ENCODE data around the gene TMEM107.

Gene TMEM107

GRCh38 chr17:8189711-8190477 is 13.7 kb upstream of the TMEM107 start, which contains the start of gene BORCS6:
Gene BORCS6, minus strand, starts transcription at chr17:8190180. Its CDS starts 40 bp downstream, at chr17:8190140.
- peak; percentile 91 for DNase-seq
- TF ChIP-seq CTCF (IDR thresholded peaks at IDR 0.05; ENCODE audit: low read depth, low read length): no peak

GRCh38 chr17:8189041-8189710 is 13.0 kb upstream of the TMEM107 start:
- DNase-seq: peak; percentile 15
- Histone ChIP-seq H3K27me3 (no peaks in the 10 kb centered on the region), H3K36me3 (no peaks in the 10 kb centered on the region), H3K4me3 (ENCODE audit: low read depth, low read length) (peak overlapping the region; percentile 73), H3K9me3 (no peaks in the 10 kb centered on the region), H3K4me1 (peaks cover 3% of the 10 kb centered on the region)
- TF ChIP-seq CTCF (IDR thresholded peaks at IDR 0.05; ENCODE audit: low read depth, low read length): no peak

More at GRCh38 chr17:8189711-8190477, 13.7 kb upstream of the TMEM107 start, which contains the start of gene BORCS6:
- Histone ChIP-seq H3K27me3 (no peaks in the 10 kb centered on the region), H3K4me3 (ENCODE audit: low read depth, low read length) (peak within 1 kb of the TSS; percentile 73), H3K9me3 (no peaks in the 10 kb centered on the region), H3K36me3 (no peaks in the 10 kb centered on the region), H3K4me1 (peaks cover 3% of the 10 kb centered on the region)

GRCh38 chr17:8188263-8188839 is 12.2 kb upstream of the TMEM107 start:
- no peak for TF ChIP-seq CTCF (IDR thresholded peaks at IDR 0.05; ENCODE audit: low read depth, low read length)
- peak overlapping the region; percentile 73 for H3K4me3 ChIP-seq (ENCODE audit: low read depth, low read length)
- peaks cover 3% of the 10 kb centered on the region for H3K4me1 ChIP-seq
- no peaks in the 10 kb centered on the region for H3K9me3 ChIP-seq
- DNase-seq: no peak
- H3K36me3 ChIP-seq: no peaks in the 10 kb centered on the region
- no peaks in the 10 kb centered on the region for H3K27me3 ChIP-seq

- no peaks in the 10 kb centered on the region for H3K27me3 ChIP-seq
- peaks cover 3% of the 10 kb centered on the region for H3K4me1 ChIP-seq
- no peaks in the 10 kb centered on the region for H3K9me3 ChIP-seq
- no peak for TF ChIP-seq CTCF (IDR thresholded peaks at IDR 0.05; ENCODE audit: low read depth, low read length)
- H3K4me3 ChIP-seq (ENCODE audit: low read depth, low read length): peak overlapping the region; percentile 73
- no peaks in the 10 kb centered on the region for H3K36me3 ChIP-seq
- peak; percentile 85 for DNase-seq
These were observed 11.5 kb upstream of the TMEM107 start for GRCh38 chr17:8187517-8188262.

- peak overlapping the region; percentile 89 for H3K4me3 ChIP-seq (ENCODE audit: low read depth, low read length)
- no peaks in the 10 kb centered on the region for H3K27me3 ChIP-seq
- no peaks in the 10 kb centered on the region for H3K36me3 ChIP-seq
- peak; percentile 28; the same call in 1 of the 2 replicates for TF ChIP-seq CTCF (IDR thresholded peaks at IDR 0.05; ENCODE audit: low read depth, low read length)
- H3K9me3 ChIP-seq: no peaks in the 10 kb centered on the region
- H3K4me1 ChIP-seq: peaks cover 3% of the 10 kb centered on the region
- DNase-seq: peak; percentile 82
These were observed 10.8 kb upstream of the TMEM107 start for GRCh38 chr17:8186787-8187516.

All from BE2C (cell line).